Thyroid gland (tissue), 4 donors: ENCODE data around the gene TTC22.

Source experiments
- POLR2A ChIP-seq, 2 donors: fragments of 450-650 bp; IDR thresholded peaks; one replicate each; pipeline ENCODE4 v1.6.1; 2017; ENCODE audit warnings: antibody characterized with exemption in 2 of 2, mild to moderate bottlenecking in 2 of 2, moderate library complexity in 1 of 2
- TF ChIP-seq, protein P1 (sequence below), 6 experiments: fragments of 200-600 bp in 3 of 6; fragments of 450-650 bp in 3 of 6; sonication (generic) in 3 of 6; IDR thresholded peaks; one replicate each; pipeline ENCODE4 v1.5.1; 2016 to 2019; ENCODE audit warnings: antibody characterized with exemption in 6 of 6, mild to moderate bottlenecking in 2 of 6, inconsistent platforms in 1 of 6, moderate library complexity in 1 of 6

DNA sequence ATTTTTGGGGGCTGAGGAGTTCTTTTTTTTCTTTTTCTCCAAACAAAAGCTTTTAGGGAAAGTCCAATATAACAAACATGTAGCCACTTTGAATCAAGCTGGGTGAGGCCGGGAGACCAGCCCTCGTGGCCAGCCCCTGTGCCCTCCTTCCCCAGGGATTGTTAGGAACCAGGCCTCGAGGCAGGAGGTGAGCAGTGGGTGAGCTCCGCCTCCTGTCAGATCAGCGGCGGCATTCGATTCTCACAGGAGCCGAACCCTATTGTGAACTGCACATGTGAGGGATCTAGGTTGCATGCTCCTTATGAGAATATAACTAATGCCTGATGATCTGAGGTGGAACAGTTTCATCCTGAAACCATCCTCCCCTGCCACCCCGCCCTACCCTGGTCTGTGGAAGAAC is 41.8 kb upstream of the TTC22 start:
- TF ChIP-seq, protein P1, sequence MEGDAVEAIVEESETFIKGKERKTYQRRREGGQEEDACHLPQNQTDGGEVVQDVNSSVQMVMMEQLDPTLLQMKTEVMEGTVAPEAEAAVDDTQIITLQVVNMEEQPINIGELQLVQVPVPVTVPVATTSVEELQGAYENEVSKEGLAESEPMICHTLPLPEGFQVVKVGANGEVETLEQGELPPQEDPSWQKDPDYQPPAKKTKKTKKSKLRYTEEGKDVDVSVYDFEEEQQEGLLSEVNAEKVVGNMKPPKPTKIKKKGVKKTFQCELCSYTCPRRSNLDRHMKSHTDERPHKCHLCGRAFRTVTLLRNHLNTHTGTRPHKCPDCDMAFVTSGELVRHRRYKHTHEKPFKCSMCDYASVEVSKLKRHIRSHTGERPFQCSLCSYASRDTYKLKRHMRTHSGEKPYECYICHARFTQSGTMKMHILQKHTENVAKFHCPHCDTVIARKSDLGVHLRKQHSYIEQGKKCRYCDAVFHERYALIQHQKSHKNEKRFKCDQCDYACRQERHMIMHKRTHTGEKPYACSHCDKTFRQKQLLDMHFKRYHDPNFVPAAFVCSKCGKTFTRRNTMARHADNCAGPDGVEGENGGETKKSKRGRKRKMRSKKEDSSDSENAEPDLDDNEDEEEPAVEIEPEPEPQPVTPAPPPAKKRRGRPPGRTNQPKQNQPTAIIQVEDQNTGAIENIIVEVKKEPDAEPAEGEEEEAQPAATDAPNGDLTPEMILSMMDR (IDR thresholded peaks at IDR 0.05), result no peak
- TF ChIP-seq POLR2A (IDR thresholded peaks at IDR 0.05), result no peak
